Left lung (tissue), 10 donors: ENCODE measurements around the gene MOBP. TPM values are rescaled to one million over a fixed set of nuclear protein-coding genes. Genes with fewer than 3 reads are reported as not detected.

Source experiments
- ATAC-seq: fragments of 200-7000 bp; cut with Tn5 transposase; one replicate; pipeline ENCODE4 v1.9.1; 2020; ENCODE audit warnings: moderate library complexity
- DNase-seq, 4 donors: peaks; one replicate each; pipeline ENCODE4 v3.0.0-alpha.2; 2013 to 2020
- H3K27ac ChIP-seq, 2 donors: fragments of 200-600 bp; sonication (generic) in 1 of 2; one replicate each; pipeline versions ENCODE4 v1.5.0 to v1.8.0; 2020 to 2021
- H3K27me3 ChIP-seq, 2 donors: fragments of 200-600 bp; sonication (generic) in 1 of 2; one replicate each; pipeline versions ENCODE4 v1.5.0 to v1.8.0; 2020 to 2021
- H3K36me3 ChIP-seq, 2 donors: fragments of 200-600 bp; sonication (generic) in 1 of 2; one replicate each; pipeline versions ENCODE4 v1.5.0 to v1.8.0; 2020 to 2021
- H3K4me1 ChIP-seq, 2 donors: fragments of 200-600 bp; one replicate each; pipeline ENCODE4 v1.8.0; 2021
- H3K4me3 ChIP-seq, 2 donors: fragments of 200-600 bp; sonication (generic) in 1 of 2; one replicate each; pipeline versions ENCODE4 v1.5.0 to v1.8.0; 2020 to 2021; ENCODE audit warnings: mild to moderate bottlenecking in 1 of 2
- H3K9me3 ChIP-seq, 2 donors: fragments of 200-600 bp; sonication (generic) in 1 of 2; one replicate each; pipeline versions ENCODE4 v1.5.0 to v1.8.0; 2020 to 2021
- intact Hi-C, 2 donors: fragments of 100-400 bp; cut with DNase I; formaldehyde crosslinking; loops; one replicate each; pipeline versions ENCODE4 v1.11.2 to v1.14.2; 2022
- polyA plus RNA-seq, 6 donors: library from polyadenylated mRNA; unstranded; fragments of 120-200 nt; gene quantifications; one replicate each; pipeline ENCODE4 v1.2.1, GENCODE V29; 2013; ENCODE audit not compliant: insufficient read length in 6 of 6
- total RNA-seq, 2 donors: library from RNA; stranded (reverse); fragmentation: NEBNext Ultra II Directional; extraction: Animal tissue kit (Norgen Biotek cat#: 25700); gene quantifications; one replicate each; pipeline ENCODE4 v1.2.1, GENCODE V29; 2021
- TF ChIP-seq, protein P1 (sequence below), 2 donors: fragments of 200-600 bp; sonication (generic) in 1 of 2; IDR thresholded peaks; one replicate each; pipeline versions ENCODE4 v1.5.0 to v1.8.0; 2021; ENCODE audit warnings: antibody characterized with exemption in 2 of 2
- donor health status: DM: no; HTN: yes; CAD: no.
- donor health status: DM: no; HTN: no; CAD: no.

The MOBP gene
- total and polyA plus RNA-seq, 8 donors = 0.08 to 0.55 (median 0.18) TPM

DNA sequence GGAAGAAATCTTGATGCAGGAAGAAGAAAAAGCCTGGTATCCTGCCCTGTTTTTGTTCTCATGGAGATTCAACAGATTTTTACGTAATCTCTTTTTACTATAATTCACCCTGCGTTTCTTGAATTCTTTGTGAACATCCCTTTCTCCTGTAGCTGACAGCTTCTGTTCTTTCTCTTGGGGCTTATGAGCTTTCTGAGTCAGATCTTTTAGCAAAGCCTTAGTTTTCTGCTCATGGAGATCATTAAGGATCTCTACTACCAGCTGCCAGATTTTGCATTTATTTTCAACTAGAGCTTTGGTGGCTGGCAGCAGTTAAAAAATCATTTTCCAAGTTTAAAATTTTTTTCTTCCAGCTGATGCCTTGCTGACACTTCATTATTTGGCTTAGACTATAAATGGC is 51.6 kb downstream of the MOBP start:
- intact Hi-C loops = no loop called here
- Histone ChIP-seq H3K27me3 (peaks cover 0 to 3% of the 10 kb centered on the region in 2 donors), H3K4me1 (no peaks in the 10 kb centered on the region)

DNA sequence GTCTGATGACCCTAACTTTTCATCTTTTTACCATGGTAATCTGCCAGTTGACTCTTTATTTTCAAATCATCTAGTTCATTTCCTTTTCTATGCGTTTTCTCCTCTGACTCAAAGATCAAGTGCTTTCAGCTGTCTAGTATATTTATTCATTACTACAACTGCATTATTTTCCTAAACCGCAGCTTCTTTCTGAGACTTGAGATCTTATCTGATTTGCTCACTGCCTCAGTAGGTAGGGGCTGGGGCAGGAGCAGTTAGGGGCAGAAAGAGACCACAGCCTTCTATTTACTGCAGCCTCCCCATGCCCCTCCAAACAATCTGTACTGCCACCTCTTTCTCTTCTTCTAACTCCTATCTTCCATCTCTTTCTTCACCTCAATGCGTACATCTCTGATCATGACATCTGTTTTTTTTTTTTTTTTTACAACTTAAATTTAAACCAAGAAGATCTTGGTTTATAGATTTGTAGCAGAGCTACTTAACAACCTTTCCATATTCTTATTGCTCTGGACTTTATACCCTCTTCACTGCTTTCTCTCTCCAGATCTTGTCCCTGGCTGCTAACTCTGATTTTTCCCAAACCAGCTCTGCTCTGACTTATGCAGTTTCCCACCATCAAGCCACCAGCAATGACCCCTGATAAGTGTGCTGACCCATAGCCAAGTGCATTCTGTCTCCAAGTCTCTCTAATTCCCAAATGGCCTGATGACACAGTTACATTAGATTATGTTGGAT is 52.2 kb downstream of the MOBP start:
- no peak overlapping the region for H3K4me3 ChIP-seq
- intact Hi-C loops = no loop called here
- no peak for ATAC-seq
- DNase-seq = no peak
- no peaks in the 10 kb centered on the region for H3K4me1 ChIP-seq
- TF ChIP-seq, protein P1, sequence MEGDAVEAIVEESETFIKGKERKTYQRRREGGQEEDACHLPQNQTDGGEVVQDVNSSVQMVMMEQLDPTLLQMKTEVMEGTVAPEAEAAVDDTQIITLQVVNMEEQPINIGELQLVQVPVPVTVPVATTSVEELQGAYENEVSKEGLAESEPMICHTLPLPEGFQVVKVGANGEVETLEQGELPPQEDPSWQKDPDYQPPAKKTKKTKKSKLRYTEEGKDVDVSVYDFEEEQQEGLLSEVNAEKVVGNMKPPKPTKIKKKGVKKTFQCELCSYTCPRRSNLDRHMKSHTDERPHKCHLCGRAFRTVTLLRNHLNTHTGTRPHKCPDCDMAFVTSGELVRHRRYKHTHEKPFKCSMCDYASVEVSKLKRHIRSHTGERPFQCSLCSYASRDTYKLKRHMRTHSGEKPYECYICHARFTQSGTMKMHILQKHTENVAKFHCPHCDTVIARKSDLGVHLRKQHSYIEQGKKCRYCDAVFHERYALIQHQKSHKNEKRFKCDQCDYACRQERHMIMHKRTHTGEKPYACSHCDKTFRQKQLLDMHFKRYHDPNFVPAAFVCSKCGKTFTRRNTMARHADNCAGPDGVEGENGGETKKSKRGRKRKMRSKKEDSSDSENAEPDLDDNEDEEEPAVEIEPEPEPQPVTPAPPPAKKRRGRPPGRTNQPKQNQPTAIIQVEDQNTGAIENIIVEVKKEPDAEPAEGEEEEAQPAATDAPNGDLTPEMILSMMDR (IDR thresholded peaks at IDR 0.05) = no peak
- H3K36me3 ChIP-seq = no peaks in the 10 kb centered on the region
- H3K27me3 ChIP-seq = peaks cover 0 to 3% of the 10 kb centered on the region in 2 donors
- H3K27ac ChIP-seq = no peak overlapping the region
- H3K9me3 ChIP-seq = peaks cover 0 to 12% of the 10 kb centered on the region in 2 donors

More for the DNA sequence above, 51.6 kb downstream of the MOBP start:
- Histone ChIP-seq H3K36me3 (no peaks in the 10 kb centered on the region), H3K9me3 (peaks cover 0 to 7% of the 10 kb centered on the region in 2 donors), H3K4me3 (no peak overlapping the region), H3K27ac (no peak overlapping the region)
- TF ChIP-seq, protein P1 (IDR thresholded peaks at IDR 0.05) = no peak
- DNase-seq = no peak
- no peak for ATAC-seq

DNA sequence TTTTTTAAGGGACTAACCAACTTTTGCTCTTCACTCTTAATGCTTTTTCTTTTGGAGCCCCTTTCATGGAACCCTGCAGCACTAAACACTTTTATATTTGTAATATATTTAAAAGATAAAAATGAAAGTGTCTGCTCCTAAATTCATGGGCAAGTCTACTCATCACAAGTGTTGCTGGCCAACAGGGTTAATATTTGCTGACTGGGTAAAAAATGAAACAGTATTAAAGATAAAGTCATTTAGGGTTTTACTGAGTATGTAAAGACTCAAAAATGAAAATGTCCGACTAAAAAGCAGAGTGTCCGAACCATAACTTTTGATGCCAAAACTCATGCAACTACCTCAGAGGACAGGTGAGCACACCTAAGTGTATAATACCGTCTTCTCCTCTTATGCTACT is 54.0 kb downstream of the MOBP start:
- H3K4me3 ChIP-seq = no peak overlapping the region
- intact Hi-C loops = no loop called here
- ATAC-seq (no peak), DNase-seq (no peak)
- TF ChIP-seq, protein P1 (IDR thresholded peaks at IDR 0.05) = no peak
- H3K4me1 ChIP-seq = no peaks in the 10 kb centered on the region
- peaks cover 0 to 12% of the 10 kb centered on the region in 2 donors for H3K9me3 ChIP-seq
- peaks cover 0 to 3% of the 10 kb centered on the region in 2 donors for H3K27me3 ChIP-seq
- H3K27ac ChIP-seq = no peak overlapping the region
- no peaks in the 10 kb centered on the region for H3K36me3 ChIP-seq

DNA sequence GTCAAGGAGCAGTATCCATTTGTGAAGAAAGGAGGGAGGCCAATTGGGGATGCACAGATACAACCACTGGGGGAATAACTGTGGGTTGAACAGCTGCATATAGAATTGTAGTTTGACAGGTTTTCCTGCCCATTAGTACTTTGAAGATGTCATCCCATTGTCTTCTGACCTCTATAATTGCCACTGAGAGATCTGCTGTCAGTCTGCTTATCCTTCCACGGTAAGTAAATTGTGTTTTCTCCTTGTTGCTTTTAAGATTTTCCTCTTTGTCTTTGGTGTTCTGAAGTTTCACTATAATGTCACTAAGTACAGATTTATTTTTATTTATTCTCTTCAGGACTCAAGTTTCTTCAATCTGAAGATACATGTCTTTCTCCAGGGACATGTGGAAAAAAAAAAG is 56.6 kb downstream of the MOBP start:
- H3K9me3 ChIP-seq = peaks cover 0 to 12% of the 10 kb centered on the region in 2 donors
- peaks cover 0 to 3% of the 10 kb centered on the region in 2 donors for H3K27me3 ChIP-seq
- intact Hi-C loops = no loop called here
- ATAC-seq (no peak), DNase-seq (no peak)
- H3K4me3 ChIP-seq = no peak overlapping the region
- TF ChIP-seq, protein P1 (IDR thresholded peaks at IDR 0.05) = no peak
- no peaks in the 10 kb centered on the region for H3K4me1 ChIP-seq
- H3K36me3 ChIP-seq = no peaks in the 10 kb centered on the region
- H3K27ac ChIP-seq = no peak overlapping the region

DNA sequence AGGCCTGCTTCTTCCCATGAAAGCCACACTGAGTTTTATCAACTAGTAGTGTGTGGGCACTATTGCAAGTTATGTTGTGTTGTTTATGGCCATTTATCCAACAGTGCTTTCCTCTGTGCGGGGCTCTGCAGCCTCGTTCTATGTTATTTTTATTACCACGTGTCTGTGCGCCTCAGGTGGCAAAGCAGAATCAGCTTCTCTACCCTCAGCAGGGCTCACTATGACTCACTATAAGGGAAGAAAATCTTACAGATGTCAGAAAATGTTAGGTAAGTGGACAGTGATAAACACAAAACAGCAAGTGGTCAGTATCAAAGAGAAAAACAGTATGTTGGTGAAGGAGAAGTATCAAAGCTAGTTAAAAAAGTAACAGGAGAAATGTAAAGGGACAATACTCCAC is 61.4 kb downstream of the MOBP start:
- TF ChIP-seq, protein P1 (IDR thresholded peaks at IDR 0.05) = no peak
- intact Hi-C loops = no loop called here
- DNase-seq = no peak
- H3K36me3 ChIP-seq = no peaks in the 10 kb centered on the region
- no peaks in the 10 kb centered on the region for H3K4me1 ChIP-seq
- no peak for ATAC-seq
- H3K4me3 ChIP-seq = no peak overlapping the region
- no peak overlapping the region for H3K27ac ChIP-seq
- peaks cover 0 to 8% of the 10 kb centered on the region in 2 donors for H3K9me3 ChIP-seq
- no peaks in the 10 kb centered on the region for H3K27me3 ChIP-seq
